Transverse colon (tissue), 4 donors: ENCODE measurements around the gene MAGI2. TPM values are rescaled to one million over a fixed set of nuclear protein-coding genes. Genes with fewer than 3 reads are reported as not detected.

Experiments
- DNase-seq: peaks from one replicate; pipeline ENCODE4 v3.0.0-alpha.2; 2019
- H3K27ac ChIP-seq, 4 donors: fragments of 200-600 bp; sonication (generic); 2 replicates each; pipeline ENCODE4 v1.5.1; 2016 to 2018; ENCODE audit warnings: inconsistent platforms in 4 of 4
- H3K27me3 ChIP-seq: fragments of 200-600 bp; sonication (generic); 2 replicates; pipeline ENCODE4 v1.5.1; 2017; ENCODE audit warnings: inconsistent platforms
- H3K36me3 ChIP-seq, 4 donors: fragments of 200-600 bp; sonication (generic); 2 replicates each; pipeline ENCODE4 v1.5.1; 2017 to 2019; ENCODE audit warnings: inconsistent platforms in 4 of 4
- H3K4me1 ChIP-seq, 4 donors: fragments of 200-600 bp; sonication (generic); 2 replicates each; pipeline ENCODE4 v1.5.1; 2017 to 2020; ENCODE audit warnings: inconsistent platforms in 4 of 4
- H3K4me3 ChIP-seq, 4 donors: fragments of 200-600 bp; sonication (generic); 1 replicate in 1 of 4; 2 replicates in 3 of 4; pipeline versions ENCODE4 v1.5.1 to v1.6.1; 2017 to 2019; ENCODE audit warnings: inconsistent platforms in 4 of 4
- H3K9me3 ChIP-seq, 2 donors: fragments of 200-600 bp; sonication (generic); 2 replicates each; pipeline ENCODE4 v1.5.1; 2017 to 2019; ENCODE audit warnings: inconsistent platforms in 2 of 2
- CTCF ChIP-seq, 5 experiments: fragments of 200-600 bp in 3 of 5; fragments of 450-650 bp in 2 of 5; sonication (generic) in 3 of 5; IDR thresholded peaks; 1 replicate in 2 of 5; 2 replicates in 3 of 5; pipeline ENCODE4 v1.5.1; 2016 to 2017; ENCODE audit warnings: antibody characterized with exemption in 5 of 5, inconsistent platforms in 3 of 5, mild to moderate bottlenecking in 2 of 5, moderate library complexity in 1 of 5
- EP300 ChIP-seq: sonication (generic); formaldehyde crosslinking; IDR thresholded peaks from one replicate; pipeline ENCODE4 v1.6.1; 2017; ENCODE audit warnings: antibody characterized with exemption, low read depth
- POLR2A ChIP-seq: fragments of 450-650 bp; IDR thresholded peaks from one replicate; pipeline ENCODE4 v1.6.1; 2016; ENCODE audit warnings: antibody characterized with exemption, mild to moderate bottlenecking, moderate library complexity
- POLR2AphosphoS5 ChIP-seq, 3 donors: sonication (generic); formaldehyde crosslinking; IDR thresholded peaks; one replicate each; pipeline ENCODE4 v1.6.1; 2016; ENCODE audit warnings: antibody characterized with exemption in 3 of 3
- WGBS, 2 donors: methylation state at CpG; one replicate each; pipeline ENCODE4 v1.1.5; 2018; ENCODE audit warnings: low coverage in 1 of 2; 5-methylcytosine and 5-hydroxymethylcytosine counted together
- in situ Hi-C, 4 donors: fragments of 200-750 bp; cut with MboI; loops; one replicate each; pipeline versions ENCODE4 v1.15.0 to v1.15.1; 2017; ENCODE audit warnings: low sequenced_read_pairs in 3 of 4, low pct_ligation_motif_present in 1 of 4, low pct_unique_long_range_greater_than_20kb in 1 of 4
- intact Hi-C: fragments of 100-400 bp; cut with DNase I; formaldehyde crosslinking; loops from one replicate; pipeline ENCODE4 v1.15.1; 2023; ENCODE audit warnings: low total_unique reads
- total RNA-seq, 4 donors: library from RNA; depleted of rRNA; stranded (reverse); fragments of >200 nt; gene quantifications; one replicate each; pipeline ENCODE4 v1.1.0, GENCODE V29; 2016

MAGI2 gene
- total RNA-seq, 4 donors from 2014 or later: 1.6 to 9.7 (median 4.1) TPM

GRCh38 chr7:78747592-78747991, 705.9 kb downstream of the MAGI2 start:
- no peak for TF ChIP-seq EP300
- TF ChIP-seq POLR2A: no peak
- TF ChIP-seq POLR2AphosphoS5 (IDR thresholded peaks at IDR 0.05): no peak
- TF ChIP-seq CTCF (IDR thresholded peaks at IDR 0.05): no peak
- no peaks in the 10 kb centered on the region for H3K9me3 ChIP-seq
- no peaks in the 10 kb centered on the region for H3K36me3 ChIP-seq
- intact Hi-C loops (no loop called here), in situ Hi-C loops (no loop called here)
- no peaks in the 10 kb centered on the region for H3K4me1 ChIP-seq
- 62 to 68% methylated on average over 3 of the region's 3 CpGs for WGBS, 2 donors
- no peaks in the 10 kb centered on the region for H3K27me3 ChIP-seq
- DNase-seq: no peak
- H3K4me3 ChIP-seq: no peak overlapping the region
- no peak overlapping the region for H3K27ac ChIP-seq

GRCh38 chr7:78746301-78746700, 707.2 kb downstream of the MAGI2 start:
- Histone ChIP-seq H3K27ac (no peak overlapping the region), H3K36me3 (no peaks in the 10 kb centered on the region), H3K4me3 (no peak overlapping the region), H3K27me3 (no peaks in the 10 kb centered on the region), H3K4me1 (no peaks in the 10 kb centered on the region), H3K9me3 (no peaks in the 10 kb centered on the region)
- 67 to 72% methylated on average over 1 to 2 of the region's 2 CpGs for WGBS, 2 donors
- in situ Hi-C loops: no loop called here
- no peak for TF ChIP-seq EP300
- TF ChIP-seq POLR2A: no peak
- no peak for TF ChIP-seq POLR2AphosphoS5 (IDR thresholded peaks at IDR 0.05)
- TF ChIP-seq CTCF (IDR thresholded peaks at IDR 0.05): no peak
- no peak for DNase-seq
- intact Hi-C loops: no loop called here

GRCh38 chr7:78742694-78743093, 710.8 kb downstream of the MAGI2 start:
- H3K27ac ChIP-seq: no peak overlapping the region
- no peak overlapping the region for H3K4me3 ChIP-seq
- no peak for TF ChIP-seq EP300
- TF ChIP-seq POLR2A: no peak
- TF ChIP-seq CTCF (IDR thresholded peaks at IDR 0.05): no peak
- no peak for TF ChIP-seq POLR2AphosphoS5 (IDR thresholded peaks at IDR 0.05)
- H3K4me1 ChIP-seq: no peaks in the 10 kb centered on the region
- in situ Hi-C loops (no loop called here), intact Hi-C loops (no loop called here)
- H3K27me3 ChIP-seq: no peaks in the 10 kb centered on the region
- DNase-seq: no peak
- no peaks in the 10 kb centered on the region for H3K36me3 ChIP-seq
- 43 to 53% methylated on average over 1 of the region's 1 CpG for WGBS, 2 donors
- no peaks in the 10 kb centered on the region for H3K9me3 ChIP-seq

- Histone ChIP-seq H3K4me3 (no peak overlapping the region), H3K27me3 (no peaks in the 10 kb centered on the region), H3K27ac (no peak overlapping the region), H3K4me1 (no peaks in the 10 kb centered on the region), H3K36me3 (no peaks in the 10 kb centered on the region), H3K9me3 (no peaks in the 10 kb centered on the region)
- TF ChIP-seq POLR2A (no peak), EP300 (no peak), POLR2AphosphoS5 (IDR thresholded peaks at IDR 0.05) (no peak), CTCF (IDR thresholded peaks at IDR 0.05) (no peak)
- intact Hi-C loops: no loop called here
- in situ Hi-C loops: no loop called here
- 45 to 67% methylated on average over 1 of the region's 1 CpG for WGBS, 2 donors
- no peak for DNase-seq
Observed at GRCh38 chr7:78736548-78736947, 716.9 kb downstream of the MAGI2 start.
